ENCODE results near the gene CLPTM1. TPM values are rescaled to one million over a fixed set of nuclear protein-coding genes. Genes with fewer than 3 reads are reported as not detected.

CLPTM1 gene
- total and polyA plus RNA-seq, 2 donors (not counting 3 experiments of a cell fraction or from before 2014, with no cell fraction given) = 108 to 176 TPM

- Histone ChIP-seq H4K20me1 (replicated peaks; ENCODE audit: control insufficient read depth, extremely low read depth, insufficient read depth, low read length) (no peaks in the 10 kb centered on the region), H3K27ac (ENCODE audit: insufficient read depth, low read depth, low read length) (no peak overlapping the region), H3K9me1 (replicated peaks; ENCODE audit: control insufficient read depth, extremely low read depth, insufficient read depth, low read length) (no peaks in the 10 kb centered on the region), H3K79me2 (ENCODE audit: control insufficient read depth, insufficient read depth, low read length) (no peaks in the 10 kb centered on the region), H3K27me3 (ENCODE audit: control insufficient read depth in 2 of 2, insufficient read depth in 2 of 2, low read length in 2 of 2) (no peaks in the 10 kb centered on the region), H2AFZ (ENCODE audit: low read depth, low read length) (no peak overlapping the region), H3K4me2 (ENCODE audit: insufficient read depth, low read length) (no peak overlapping the region), H3K9me3 (replicated peaks; ENCODE audit: control insufficient read depth, insufficient read depth, low read length) (no peaks in the 10 kb centered on the region), H3K9ac (replicated peaks; ENCODE audit: extremely low read depth, insufficient read depth, low read length) (no peak overlapping the region), H3K36me3 (ENCODE audit: control insufficient read depth in 2 of 2, extremely low read depth in 1 of 2, insufficient read depth in 2 of 2, low read length in 2 of 2) (peaks cover under 1 to 50% of the 10 kb centered on the region in 2 experiments), H3K4me1 (ENCODE audit: control insufficient read depth, extremely low read depth, insufficient read depth, low read length) (no peaks in the 10 kb centered on the region), H3K4me3 (replicated peaks in 1 of 3; ENCODE audit: insufficient read depth in 1 of 3, low read depth in 1 of 3, low read length in 3 of 3) (no peak overlapping the region)
- intact Hi-C loops (cut with micrococcal nuclease) = no loop called here
- no TSS peak for BruUV-seq (replicated peaks)
- TF ChIP-seq POLR2A (IDR thresholded peaks at IDR 0.05; ENCODE audit: low read depth, low read length) (no peak), MYC (IDR thresholded peaks at IDR 0.05; ENCODE audit: low read depth, low read length) (no peak), FOS (IDR thresholded peaks at IDR 0.05; ENCODE audit: borderline replicate concordance, insufficient read depth, low read length) (no peak), POLR2AphosphoS5 (IDR thresholded peaks at IDR 0.05; ENCODE audit: insufficient read depth, low read depth, low read length) (no peak), EZH2 (IDR thresholded peaks at IDR 0.05; ENCODE audit: borderline replicate concordance, low read depth, low read length, severe bottlenecking) (no peak), MAX (IDR thresholded peaks at IDR 0.05; ENCODE audit: insufficient read depth, insufficient read length) (no peak)
- ChIA-PET CTCF (interaction anchor here (2.2 to 3.4 kb wide), 2 partner anchors 49 to 69 kb away, joined by 9 to 31 read pairs; partner anchors contain the start of gene CLASRP), POLR2A (no interaction called here)
- dilution Hi-C loops (cut with MboI; ENCODE audit: extremely low pct_ligation_motif_present, low sequenced_read_pairs) = no loop called here
- DNase-seq (ENCODE audit: low read depth, low spot score) (no peak), FAIRE-seq (no peak)
Observed at GRCh38 chr19:44990459-44990858, 35.3 kb downstream of the CLPTM1 start.

GRCh38 chr19:44990966-44991365 is 35.8 kb downstream of the CLPTM1 start:
- H3K36me3 ChIP-seq (ENCODE audit: control insufficient read depth in 2 of 2, extremely low read depth in 1 of 2, insufficient read depth in 2 of 2, low read length in 2 of 2) = peaks cover 0 to 45% of the 10 kb centered on the region in 2 experiments
- POLR2A ChIA-PET = no interaction called here
- no TSS peak for BruUV-seq (replicated peaks)
- dilution Hi-C loops (cut with MboI; ENCODE audit: extremely low pct_ligation_motif_present, low sequenced_read_pairs) (no loop called here), intact Hi-C loops (cut with micrococcal nuclease) (no loop called here)
- no peak overlapping the region for H2AFZ ChIP-seq (ENCODE audit: low read depth, low read length)
- DNase-seq (ENCODE audit: low read depth, low spot score) (no peak), FAIRE-seq (no peak)
- no peaks in the 10 kb centered on the region for H3K27me3 ChIP-seq (ENCODE audit: control insufficient read depth in 2 of 2, insufficient read depth in 2 of 2, low read length in 2 of 2)
- H3K4me1 ChIP-seq (ENCODE audit: control insufficient read depth, extremely low read depth, insufficient read depth, low read length) = no peaks in the 10 kb centered on the region
- H4K20me1 ChIP-seq (replicated peaks; ENCODE audit: control insufficient read depth, extremely low read depth, insufficient read depth, low read length) = no peaks in the 10 kb centered on the region
- CTCF ChIA-PET = interaction anchor here (3.4 kb wide), 1 partner anchor 68 kb away, joined by 31 read pairs; no protein-coding TSS in a partner anchor
- H3K9ac ChIP-seq (replicated peaks; ENCODE audit: extremely low read depth, insufficient read depth, low read length) = no peak overlapping the region
- no peak overlapping the region for H3K4me2 ChIP-seq (ENCODE audit: insufficient read depth, low read length)
- no peaks in the 10 kb centered on the region for H3K79me2 ChIP-seq (ENCODE audit: control insufficient read depth, insufficient read depth, low read length)
- H3K9me3 ChIP-seq (replicated peaks; ENCODE audit: control insufficient read depth, insufficient read depth, low read length) = no peaks in the 10 kb centered on the region
- TF ChIP-seq MYC (IDR thresholded peaks at IDR 0.05; ENCODE audit: low read depth, low read length) (no peak), MAX (IDR thresholded peaks at IDR 0.05; ENCODE audit: insufficient read depth, insufficient read length) (no peak), CTCF (IDR thresholded peaks at IDR 0.05; ENCODE audit: extremely low read depth in 1 of 2, insufficient read depth in 1 of 2, low read depth in 1 of 2, low read length in 2 of 2) (no peak), GATA2 (IDR thresholded peaks at IDR 0.05; ENCODE audit: insufficient read depth, insufficient read length, low read depth, low read length) (no peak), FOS (IDR thresholded peaks at IDR 0.05; ENCODE audit: borderline replicate concordance, insufficient read depth, low read length) (no peak), POLR2AphosphoS5 (IDR thresholded peaks at IDR 0.05; ENCODE audit: insufficient read depth, low read depth, low read length) (no peak), EZH2 (IDR thresholded peaks at IDR 0.05; ENCODE audit: borderline replicate concordance, low read depth, low read length, severe bottlenecking) (no peak), JUN (IDR thresholded peaks at IDR 0.05; ENCODE audit: borderline replicate concordance, insufficient read depth, insufficient read length, low read depth) (no peak), POLR2A (IDR thresholded peaks at IDR 0.05; ENCODE audit: low read depth, low read length) (no peak)
- no peak overlapping the region for H3K4me3 ChIP-seq (replicated peaks in 1 of 3; ENCODE audit: insufficient read depth in 1 of 3, low read depth in 1 of 3, low read length in 3 of 3)
- H3K9me1 ChIP-seq (replicated peaks; ENCODE audit: control insufficient read depth, extremely low read depth, insufficient read depth, low read length) = no peaks in the 10 kb centered on the region
- H3K27ac ChIP-seq (ENCODE audit: insufficient read depth, low read depth, low read length) = no peak overlapping the region

Data from endothelial cell of umbilical vein (primary cell).